Upper lobe of left lung (tissue), 6 donors: Measurements from ENCODE around the gene ARPP21. TPM values are rescaled to one million over a fixed set of nuclear protein-coding genes. Genes with fewer than 3 reads are reported as not detected.

ENCODE experiments used
- ATAC-seq, 2 donors: fragments of 200-7000 bp; cut with Tn5 transposase; one replicate each; pipeline ENCODE4 v1.9.1; 2022; ENCODE audit warnings: mild to moderate bottlenecking in 2 of 2, moderate library complexity in 2 of 2; ENCODE audit not compliant: low FRiP score in 2 of 2
- DNase-seq, 2 donors: peaks; one replicate each; pipeline ENCODE4 v3.0.0-alpha.2; 2019 to 2020
- H3K27ac ChIP-seq, 4 donors: fragments of 200-600 bp; sonication (generic); one replicate each; pipeline ENCODE4 v1.5.1; 2016 to 2019
- H3K27me3 ChIP-seq, 4 donors: fragments of 200-600 bp; sonication (generic); one replicate each; pipeline ENCODE4 v1.5.1; 2017 to 2019
- H3K36me3 ChIP-seq, 4 donors: fragments of 200-600 bp; sonication (generic); one replicate each; pipeline ENCODE4 v1.5.1; 2016 to 2019
- H3K4me1 ChIP-seq, 4 donors: fragments of 200-600 bp; sonication (generic); one replicate each; pipeline ENCODE4 v1.5.1; 2018 to 2019
- H3K4me3 ChIP-seq, 4 donors: fragments of 200-600 bp; sonication (generic); one replicate each; pipeline ENCODE4 v1.5.1; 2017 to 2019; ENCODE audit warnings: mild to moderate bottlenecking in 2 of 4, moderate library complexity in 1 of 4
- H3K9me3 ChIP-seq, 4 donors: fragments of 200-600 bp; sonication (generic); one replicate each; pipeline ENCODE4 v1.5.1; 2018 to 2019
- CTCF ChIP-seq, 6 experiments: fragments of 450-650 bp in 4 of 6; fragments of 200-600 bp in 2 of 6; sonication (generic) in 2 of 6; IDR thresholded peaks; one replicate each; pipeline ENCODE4 v1.5.1; 2016 to 2019; ENCODE audit warnings: antibody characterized with exemption in 6 of 6
- EP300 ChIP-seq, 4 donors: sonication (generic); formaldehyde crosslinking; IDR thresholded peaks; one replicate each; pipeline ENCODE4 v1.5.1; 2017; ENCODE audit warnings: antibody characterized with exemption in 4 of 4, control low read depth in 2 of 4
- POLR2A ChIP-seq, 4 donors: fragments of 450-650 bp; IDR thresholded peaks; one replicate each; pipeline ENCODE4 v1.5.1; 2016 to 2017; ENCODE audit warnings: antibody characterized with exemption in 4 of 4, mild to moderate bottlenecking in 2 of 4
- POLR2AphosphoS5 ChIP-seq, 2 donors: sonication (generic); formaldehyde crosslinking; IDR thresholded peaks; one replicate each; pipeline ENCODE4 v1.5.1; 2017; ENCODE audit warnings: antibody characterized with exemption in 2 of 2
- WGBS, 2 donors: methylation state at CpG; one replicate each; pipeline ENCODE4 v1.1.5; 2017 to 2018; 5-methylcytosine and 5-hydroxymethylcytosine counted together
- total RNA-seq, 6 donors: library from RNA; depleted of rRNA in 4 of 6; stranded (reverse); fragments of >200 nt in 4 of 6; gene quantifications; one replicate each; pipeline versions ENCODE4 v1.1.0 to v1.2.1, GENCODE V29; 2016 to 2021
- donor health status: DM: no; HTN: no; CAD: no; lungs with moderate emphysema.
- donor health status: DM: no; HTN: yes; CAD: no; lungs with severe emphysema.

ARPP21 gene
- total RNA-seq, 6 donors from 2014 or later: not detected

DNA sequence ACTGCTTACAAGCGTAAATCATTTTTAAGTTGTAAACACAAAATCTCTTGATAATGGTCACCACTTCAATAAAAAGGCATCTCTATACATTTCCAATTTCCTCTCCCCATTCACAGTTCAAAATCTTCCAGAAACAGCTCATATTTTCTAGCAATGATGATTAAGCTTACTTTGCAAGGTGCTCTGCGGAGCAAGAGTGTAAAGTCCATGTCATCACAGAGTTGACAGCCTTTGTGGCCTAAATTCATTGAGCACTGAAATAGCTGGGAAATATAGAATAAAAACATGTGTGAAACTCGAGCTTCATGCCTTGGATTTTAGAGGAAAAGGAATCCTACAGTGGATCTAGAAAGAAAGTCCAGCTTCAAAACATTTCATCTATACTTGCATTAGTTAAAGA lies 41.8 kb upstream of the ARPP21 start:
- Histone ChIP-seq H3K36me3 (no peaks in the 10 kb centered on the region), H3K4me1 (no peaks in the 10 kb centered on the region), H3K27me3 (no peaks in the 10 kb centered on the region), H3K4me3 (no peak overlapping the region), H3K9me3 (no peaks in the 10 kb centered on the region), H3K27ac (no peak overlapping the region)
- WGBS, 2 donors: 66 to 75% methylated on average over 3 of the region's 3 CpGs
- TF ChIP-seq POLR2AphosphoS5 (IDR thresholded peaks at IDR 0.05) (no peak), CTCF (IDR thresholded peaks at IDR 0.05) (no peak), EP300 (IDR thresholded peaks at IDR 0.05) (no peak), POLR2A (IDR thresholded peaks at IDR 0.05) (no peak)
- ATAC-seq (no peak), DNase-seq (no peak)

GRCh38 chr3:35598804-35599203 lies 40.5 kb upstream of the ARPP21 start:
- no peaks in the 10 kb centered on the region for H3K9me3 ChIP-seq
- H3K4me3 ChIP-seq: no peak overlapping the region
- WGBS, 2 donors: 78 to 85% methylated on average over 1 of the region's 1 CpG
- H3K27me3 ChIP-seq: no peaks in the 10 kb centered on the region
- H3K27ac ChIP-seq: no peak overlapping the region
- no peaks in the 10 kb centered on the region for H3K36me3 ChIP-seq
- ATAC-seq (no peak), DNase-seq (no peak)
- no peak for TF ChIP-seq POLR2A (IDR thresholded peaks at IDR 0.05)
- TF ChIP-seq EP300 (IDR thresholded peaks at IDR 0.05): no peak
- TF ChIP-seq CTCF (IDR thresholded peaks at IDR 0.05): no peak
- no peak for TF ChIP-seq POLR2AphosphoS5 (IDR thresholded peaks at IDR 0.05)
- no peaks in the 10 kb centered on the region for H3K4me1 ChIP-seq

DNA sequence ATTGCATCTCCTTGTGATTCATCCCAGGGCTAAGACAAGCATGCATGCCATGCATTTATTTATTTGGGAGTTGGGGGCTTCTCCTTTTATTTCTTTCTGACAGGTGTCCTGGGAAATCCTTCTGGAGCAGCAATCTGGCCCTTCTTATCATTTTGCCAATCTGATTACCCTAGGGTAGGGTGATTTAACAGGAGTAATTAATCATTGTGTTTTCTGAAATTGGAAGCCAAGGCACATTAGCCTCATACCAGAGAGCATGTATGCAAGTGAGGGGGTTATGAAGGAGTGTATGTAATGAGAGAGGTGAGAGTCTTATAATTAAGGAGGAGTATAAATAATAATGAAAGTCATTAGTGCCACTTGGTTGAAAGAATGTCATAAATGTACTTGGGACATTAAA lies 37.4 kb upstream of the ARPP21 start:
- Histone ChIP-seq H3K4me3 (no peak overlapping the region), H3K4me1 (no peaks in the 10 kb centered on the region), H3K27me3 (no peaks in the 10 kb centered on the region), H3K27ac (no peak overlapping the region), H3K36me3 (no peaks in the 10 kb centered on the region), H3K9me3 (peaks cover 0 to 5% (median 1%) of the 10 kb centered on the region in 4 donors)
- ATAC-seq (no peak), DNase-seq (no peak)
- TF ChIP-seq POLR2A (IDR thresholded peaks at IDR 0.05) (no peak), POLR2AphosphoS5 (IDR thresholded peaks at IDR 0.05) (no peak), EP300 (IDR thresholded peaks at IDR 0.05) (no peak), CTCF (IDR thresholded peaks at IDR 0.05) (no peak)

DNA sequence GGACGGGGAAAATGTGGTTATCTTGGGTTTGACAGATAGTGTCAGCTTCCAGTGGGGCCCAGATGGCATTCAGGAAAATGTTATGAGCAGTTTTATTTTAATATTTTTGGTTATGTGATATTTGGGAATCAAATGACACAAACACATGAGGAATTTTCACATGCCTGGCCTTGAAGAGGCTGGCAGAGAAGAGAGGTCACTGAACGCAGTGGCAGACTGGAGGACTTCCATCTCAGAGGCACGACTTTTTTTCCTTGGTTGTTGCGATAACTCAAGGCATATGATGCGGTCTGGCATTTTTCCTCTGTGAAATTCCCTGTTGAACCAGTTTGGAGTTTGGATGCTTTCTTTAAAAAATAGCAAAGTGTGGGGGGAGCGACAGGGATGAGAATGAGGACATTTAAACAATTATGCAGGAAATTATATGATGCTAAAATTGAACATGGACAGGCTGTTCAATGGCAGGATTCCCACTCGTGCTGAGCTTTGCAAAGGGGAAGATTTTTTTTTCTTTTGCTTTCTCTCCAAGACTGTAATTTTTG lies 36.9 kb upstream of the ARPP21 start:
- TF ChIP-seq EP300 (IDR thresholded peaks at IDR 0.05) (no peak), POLR2A (IDR thresholded peaks at IDR 0.05) (no peak), CTCF (IDR thresholded peaks at IDR 0.05) (no peak), POLR2AphosphoS5 (IDR thresholded peaks at IDR 0.05) (no peak)
- no peaks in the 10 kb centered on the region for H3K27me3 ChIP-seq
- no peaks in the 10 kb centered on the region for H3K36me3 ChIP-seq
- H3K4me1 ChIP-seq: no peaks in the 10 kb centered on the region
- H3K27ac ChIP-seq: no peak overlapping the region
- peaks cover 0 to 5% (median 1%) of the 10 kb centered on the region in 4 donors for H3K9me3 ChIP-seq
- no peak overlapping the region for H3K4me3 ChIP-seq
- ATAC-seq (no peak), DNase-seq (no peak)
- WGBS, 2 donors: 63 to 73% methylated on average over 7 of the region's 7 CpGs

- Histone ChIP-seq H3K36me3 (no peaks in the 10 kb centered on the region), H3K4me3 (no peak overlapping the region), H3K27me3 (no peaks in the 10 kb centered on the region), H3K27ac (no peak overlapping the region), H3K4me1 (no peaks in the 10 kb centered on the region), H3K9me3 (no peaks in the 10 kb centered on the region)
- DNase-seq (no peak), ATAC-seq (no peak)
- TF ChIP-seq CTCF (IDR thresholded peaks at IDR 0.05): no peak
- TF ChIP-seq POLR2AphosphoS5 (IDR thresholded peaks at IDR 0.05): no peak
- TF ChIP-seq POLR2A (IDR thresholded peaks at IDR 0.05): no peak
- WGBS, 2 donors: 60 to 74% methylated on average over 3 of the region's 3 CpGs
These were observed 23.0 kb upstream of the ARPP21 start for GRCh38 chr3:35616346-35616745.
